Panc1 (cell line): ENCODE measurements around the gene PIK3CD.
"Not testable (repeated sequence)": the region's sequence is repeated elsewhere in the genome, so short reads cannot be mapped to it uniquely, and the experiment has no call there.

ENCODE experiments used
- POLR2AphosphoS5 ChIP-seq: IDR thresholded peaks from 2 replicates; pipeline ENCODE4 v1.6.1; 2012; ENCODE audit warnings: mild to moderate bottlenecking, low read depth, low read length, moderate library complexity
- SIN3A ChIP-seq: IDR thresholded peaks from 2 replicates; pipeline ENCODE4 v1.6.1; 2012; ENCODE audit warnings: low read depth, mild to moderate bottlenecking, low read length, moderate library complexity, borderline replicate concordance; ENCODE audit not compliant: insufficient read depth
- TCF7L2 ChIP-seq: IDR thresholded peaks from 2 replicates; pipeline ENCODE4 v1.6.1; 2011; ENCODE audit warnings: mild to moderate bottlenecking, low read depth, low read length, inconsistent platforms
- TF ChIP-seq, protein P1 (sequence below): fragments of 450-650 bp; IDR thresholded peaks from 2 replicates; pipeline ENCODE4 v1.5.1; 2017; ENCODE audit warnings: mild to moderate bottlenecking
- TF ChIP-seq, protein P2 (sequence below), 2 experiments: IDR thresholded peaks; 2 replicates each; pipeline ENCODE4 v1.6.1; 2011 to 2012; ENCODE audit warnings: low read depth in 2 of 2, control low read depth in 1 of 2, low read length in 1 of 2, mild to moderate bottlenecking in 1 of 2, moderate library complexity in 1 of 2; ENCODE audit not compliant: insufficient read depth in 1 of 2

DNA sequence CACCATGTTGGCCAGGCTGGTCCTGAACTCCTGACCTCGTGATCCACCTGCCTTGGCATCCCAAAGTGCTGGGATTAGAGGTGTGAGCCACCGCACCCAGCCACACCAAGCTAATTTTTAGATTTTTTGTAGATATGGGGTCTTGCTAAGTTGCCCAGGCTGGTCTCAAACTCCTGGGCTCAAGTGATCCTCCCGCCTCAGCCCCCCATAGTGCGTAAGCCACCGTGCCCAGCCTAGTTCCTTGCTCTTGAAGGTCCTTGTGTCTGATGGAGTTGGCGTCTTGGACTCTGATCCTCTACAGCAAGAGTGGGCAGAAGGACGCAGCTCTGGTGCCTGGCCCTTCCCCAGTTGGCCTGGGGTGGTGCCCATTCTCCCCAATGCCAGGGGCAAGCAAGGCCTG lies 24.6 kb downstream of the PIK3CD start:
- TF ChIP-seq, protein P1, sequence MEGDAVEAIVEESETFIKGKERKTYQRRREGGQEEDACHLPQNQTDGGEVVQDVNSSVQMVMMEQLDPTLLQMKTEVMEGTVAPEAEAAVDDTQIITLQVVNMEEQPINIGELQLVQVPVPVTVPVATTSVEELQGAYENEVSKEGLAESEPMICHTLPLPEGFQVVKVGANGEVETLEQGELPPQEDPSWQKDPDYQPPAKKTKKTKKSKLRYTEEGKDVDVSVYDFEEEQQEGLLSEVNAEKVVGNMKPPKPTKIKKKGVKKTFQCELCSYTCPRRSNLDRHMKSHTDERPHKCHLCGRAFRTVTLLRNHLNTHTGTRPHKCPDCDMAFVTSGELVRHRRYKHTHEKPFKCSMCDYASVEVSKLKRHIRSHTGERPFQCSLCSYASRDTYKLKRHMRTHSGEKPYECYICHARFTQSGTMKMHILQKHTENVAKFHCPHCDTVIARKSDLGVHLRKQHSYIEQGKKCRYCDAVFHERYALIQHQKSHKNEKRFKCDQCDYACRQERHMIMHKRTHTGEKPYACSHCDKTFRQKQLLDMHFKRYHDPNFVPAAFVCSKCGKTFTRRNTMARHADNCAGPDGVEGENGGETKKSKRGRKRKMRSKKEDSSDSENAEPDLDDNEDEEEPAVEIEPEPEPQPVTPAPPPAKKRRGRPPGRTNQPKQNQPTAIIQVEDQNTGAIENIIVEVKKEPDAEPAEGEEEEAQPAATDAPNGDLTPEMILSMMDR = not testable (repeated sequence)
- not testable (repeated sequence) for TF ChIP-seq POLR2AphosphoS5, TCF7L2, SIN3A
- TF ChIP-seq, protein P2, sequence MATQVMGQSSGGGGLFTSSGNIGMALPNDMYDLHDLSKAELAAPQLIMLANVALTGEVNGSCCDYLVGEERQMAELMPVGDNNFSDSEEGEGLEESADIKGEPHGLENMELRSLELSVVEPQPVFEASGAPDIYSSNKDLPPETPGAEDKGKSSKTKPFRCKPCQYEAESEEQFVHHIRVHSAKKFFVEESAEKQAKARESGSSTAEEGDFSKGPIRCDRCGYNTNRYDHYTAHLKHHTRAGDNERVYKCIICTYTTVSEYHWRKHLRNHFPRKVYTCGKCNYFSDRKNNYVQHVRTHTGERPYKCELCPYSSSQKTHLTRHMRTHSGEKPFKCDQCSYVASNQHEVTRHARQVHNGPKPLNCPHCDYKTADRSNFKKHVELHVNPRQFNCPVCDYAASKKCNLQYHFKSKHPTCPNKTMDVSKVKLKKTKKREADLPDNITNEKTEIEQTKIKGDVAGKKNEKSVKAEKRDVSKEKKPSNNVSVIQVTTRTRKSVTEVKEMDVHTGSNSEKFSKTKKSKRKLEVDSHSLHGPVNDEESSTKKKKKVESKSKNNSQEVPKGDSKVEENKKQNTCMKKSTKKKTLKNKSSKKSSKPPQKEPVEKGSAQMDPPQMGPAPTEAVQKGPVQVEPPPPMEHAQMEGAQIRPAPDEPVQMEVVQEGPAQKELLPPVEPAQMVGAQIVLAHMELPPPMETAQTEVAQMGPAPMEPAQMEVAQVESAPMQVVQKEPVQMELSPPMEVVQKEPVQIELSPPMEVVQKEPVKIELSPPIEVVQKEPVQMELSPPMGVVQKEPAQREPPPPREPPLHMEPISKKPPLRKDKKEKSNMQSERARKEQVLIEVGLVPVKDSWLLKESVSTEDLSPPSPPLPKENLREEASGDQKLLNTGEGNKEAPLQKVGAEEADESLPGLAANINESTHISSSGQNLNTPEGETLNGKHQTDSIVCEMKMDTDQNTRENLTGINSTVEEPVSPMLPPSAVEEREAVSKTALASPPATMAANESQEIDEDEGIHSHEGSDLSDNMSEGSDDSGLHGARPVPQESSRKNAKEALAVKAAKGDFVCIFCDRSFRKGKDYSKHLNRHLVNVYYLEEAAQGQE (IDR thresholded peaks at IDR 0.05; ENCODE audit: insufficient read depth in 1 of 2, low read depth in 2 of 2, low read length in 1 of 2) = not testable (repeated sequence)
